Colonic mucosa (tissue), 4 donors: ENCODE results near the gene SMYD5. TPM values are rescaled to one million over a fixed set of nuclear protein-coding genes. Genes with fewer than 3 reads are reported as not detected.
"Not testable (repeated sequence)": the region's sequence is repeated elsewhere in the genome, so short reads cannot be mapped to it uniquely, and the experiment has no call there.

Source experiments
- DNase-seq: peaks from one replicate; pipeline ENCODE4 v3.0.0-alpha.2; 2020
- H3K27ac ChIP-seq: fragments of 200-600 bp; one replicate; pipeline ENCODE4 v1.8.0; 2021
- H3K27me3 ChIP-seq: fragments of 200-600 bp; one replicate; pipeline ENCODE4 v1.8.0; 2021
- H3K36me3 ChIP-seq: fragments of 200-600 bp; one replicate; pipeline ENCODE4 v1.8.0; 2021
- H3K4me1 ChIP-seq: fragments of 200-600 bp; one replicate; pipeline ENCODE4 v1.8.0; 2021; ENCODE audit warnings: mild to moderate bottlenecking
- H3K4me3 ChIP-seq: fragments of 200-600 bp; one replicate; pipeline ENCODE4 v1.8.0; 2021
- H3K9ac ChIP-seq, 2 donors: one replicate each; pipeline ENCODE4 v1.7.0; 2013; ENCODE audit warnings: control low read depth in 2 of 2, low read depth in 2 of 2, low read length in 2 of 2
- H3K9me3 ChIP-seq: fragments of 200-600 bp; one replicate; pipeline ENCODE4 v1.8.0; 2021
- intact Hi-C: fragments of 100-400 bp; cut with DNase I; formaldehyde crosslinking; loops from one replicate; pipeline ENCODE4 v1.14.1; 2022
- total RNA-seq, 2 donors: library from RNA; stranded (reverse); fragmentation: NEBNext Ultra II Directional in 1 of 2; extraction: Animal tissue kit (Norgen Biotek cat#: 25700) in 1 of 2; gene quantifications; one replicate each; pipeline ENCODE4 v1.2.1, GENCODE V29; 2021
- TF ChIP-seq, protein P1 (sequence below): fragments of 200-600 bp; IDR thresholded peaks from one replicate; pipeline ENCODE4 v1.8.0; 2022; ENCODE audit warnings: antibody characterized with exemption, mild to moderate bottlenecking
- donor health status: healthy.
- donor health status: DM: no; HTN: no; CAD: no.
- donor health status: DM: no; HTN: no; CAD: no.

Gene SMYD5
- total RNA-seq, 2 donors from 2014 or later: 9.4 to 18.9 TPM

DNA sequence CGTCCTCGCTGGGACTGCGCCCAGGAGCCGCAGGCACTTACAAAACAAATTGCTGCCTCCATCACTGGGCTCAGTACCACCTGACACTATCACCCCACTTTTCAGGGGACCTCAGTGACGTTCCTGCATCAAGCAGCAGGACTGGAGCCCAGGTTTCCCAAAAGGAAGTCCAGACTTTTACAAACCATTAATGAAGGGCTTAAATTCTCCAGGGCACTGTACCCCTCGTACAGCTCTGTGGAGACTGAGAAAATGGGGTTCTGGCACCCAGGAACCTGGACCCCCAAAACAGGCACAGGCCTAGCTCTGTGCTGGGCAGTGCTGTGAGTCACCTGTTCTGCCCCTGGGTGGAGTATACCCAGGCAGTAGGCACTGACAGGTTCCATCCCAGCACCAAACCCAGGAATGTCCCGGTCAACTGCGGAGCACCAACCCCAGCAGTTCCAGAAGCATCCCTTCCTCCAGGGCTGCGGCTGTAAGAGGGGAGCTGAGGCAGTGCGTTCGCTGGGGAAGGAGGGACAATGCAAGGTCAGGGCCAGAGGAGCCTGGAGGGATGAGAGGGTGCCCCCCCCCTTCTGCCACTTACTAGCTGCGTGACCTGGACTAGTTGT, 36.3 kb upstream of the SMYD5 start:
- Histone ChIP-seq H3K9ac (no peak overlapping the region), H3K36me3 (no peaks in the 10 kb centered on the region), H3K4me3 (peak overlapping the region; percentile 51), H3K4me1 (no peaks in the 10 kb centered on the region), H3K9me3 (no peaks in the 10 kb centered on the region), H3K27me3 (peaks cover 18% of the 10 kb centered on the region), H3K27ac (no peak overlapping the region)
- intact Hi-C loops: loop anchor here (5.0 kb wide), 2 partner anchors 185 to 285 kb away; no protein-coding TSS in a partner anchor
- TF ChIP-seq, protein P1, sequence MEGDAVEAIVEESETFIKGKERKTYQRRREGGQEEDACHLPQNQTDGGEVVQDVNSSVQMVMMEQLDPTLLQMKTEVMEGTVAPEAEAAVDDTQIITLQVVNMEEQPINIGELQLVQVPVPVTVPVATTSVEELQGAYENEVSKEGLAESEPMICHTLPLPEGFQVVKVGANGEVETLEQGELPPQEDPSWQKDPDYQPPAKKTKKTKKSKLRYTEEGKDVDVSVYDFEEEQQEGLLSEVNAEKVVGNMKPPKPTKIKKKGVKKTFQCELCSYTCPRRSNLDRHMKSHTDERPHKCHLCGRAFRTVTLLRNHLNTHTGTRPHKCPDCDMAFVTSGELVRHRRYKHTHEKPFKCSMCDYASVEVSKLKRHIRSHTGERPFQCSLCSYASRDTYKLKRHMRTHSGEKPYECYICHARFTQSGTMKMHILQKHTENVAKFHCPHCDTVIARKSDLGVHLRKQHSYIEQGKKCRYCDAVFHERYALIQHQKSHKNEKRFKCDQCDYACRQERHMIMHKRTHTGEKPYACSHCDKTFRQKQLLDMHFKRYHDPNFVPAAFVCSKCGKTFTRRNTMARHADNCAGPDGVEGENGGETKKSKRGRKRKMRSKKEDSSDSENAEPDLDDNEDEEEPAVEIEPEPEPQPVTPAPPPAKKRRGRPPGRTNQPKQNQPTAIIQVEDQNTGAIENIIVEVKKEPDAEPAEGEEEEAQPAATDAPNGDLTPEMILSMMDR: peak; percentile 47
- DNase-seq: no peak

DNA sequence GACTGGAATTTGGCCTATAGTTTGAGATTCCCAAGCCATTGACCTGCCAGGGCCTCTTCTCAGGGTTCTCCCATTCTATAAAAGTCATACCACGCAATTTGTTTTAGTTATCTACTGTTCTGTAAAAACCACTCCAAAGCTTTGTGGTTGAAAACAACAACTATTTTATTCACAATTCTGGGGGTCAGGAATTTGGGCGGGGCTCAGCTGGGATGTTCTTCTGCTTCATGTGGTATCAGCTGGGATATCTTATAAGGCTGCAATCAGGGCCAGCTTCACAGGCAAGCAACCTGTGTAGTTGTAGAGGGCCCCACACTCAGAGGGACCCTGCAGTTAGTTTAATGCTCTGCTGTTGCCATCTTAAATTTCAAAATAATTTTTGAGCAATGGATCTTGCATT, 28.1 kb upstream of the SMYD5 start:
- Histone ChIP-seq H3K27me3 (no peaks in the 10 kb centered on the region), H3K9me3 (no peaks in the 10 kb centered on the region), H3K4me3 (no peak overlapping the region), H3K36me3 (no peaks in the 10 kb centered on the region), H3K4me1 (no peaks in the 10 kb centered on the region), H3K27ac (no peak overlapping the region), H3K9ac (no peak overlapping the region)
- TF ChIP-seq, protein P1: no peak
- DNase-seq: no peak
- intact Hi-C loops: no loop called here

DNA sequence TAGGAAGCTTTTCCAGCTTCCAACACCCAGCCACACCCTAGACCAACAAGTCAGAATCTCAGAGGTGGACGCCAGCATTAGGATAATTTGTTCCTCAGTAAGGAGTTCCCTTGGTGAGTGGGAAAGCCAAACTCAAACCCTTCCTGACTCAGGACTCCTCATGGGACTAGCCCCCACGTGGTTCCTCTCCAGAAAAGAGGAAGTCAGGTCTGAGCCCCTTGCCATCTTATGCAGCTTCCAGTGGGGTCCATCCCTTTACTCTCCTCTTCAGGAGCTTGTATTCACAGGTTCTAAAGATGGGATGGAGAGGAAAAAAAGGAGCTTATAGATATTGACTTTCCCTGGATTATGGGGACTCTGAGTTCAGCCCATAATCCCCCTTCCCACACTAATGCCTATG, 26.5 kb upstream of the SMYD5 start:
- Histone ChIP-seq H3K9me3 (no peaks in the 10 kb centered on the region), H3K36me3 (no peaks in the 10 kb centered on the region), H3K9ac (no peak overlapping the region), H3K4me1 (no peaks in the 10 kb centered on the region), H3K27ac (no peak overlapping the region), H3K27me3 (no peaks in the 10 kb centered on the region), H3K4me3 (no peak overlapping the region)
- intact Hi-C loops: no loop called here
- DNase-seq: no peak
- TF ChIP-seq, protein P1: no peak

DNA sequence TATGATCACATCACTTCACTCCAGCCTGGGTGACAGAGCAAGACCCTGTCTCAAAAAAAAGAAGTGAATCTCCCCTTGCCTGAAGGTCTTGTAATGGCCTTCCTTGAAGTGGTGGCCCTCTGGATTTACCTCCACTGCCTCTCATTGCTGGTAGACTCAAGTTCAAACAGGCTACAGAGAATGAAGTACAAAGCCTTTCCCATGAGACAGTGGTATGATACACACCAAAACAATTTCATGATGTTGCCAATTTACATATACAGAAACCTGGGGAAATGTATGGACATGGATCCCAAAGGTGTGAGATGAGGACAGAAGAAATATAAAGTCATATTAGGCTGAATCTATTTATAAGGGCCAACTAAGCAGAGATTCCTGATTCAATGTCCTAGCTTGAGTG, 16.5 kb upstream of the SMYD5 start:
- H3K27me3 ChIP-seq: peaks cover 9% of the 10 kb centered on the region
- H3K9ac ChIP-seq: no peak overlapping the region
- no peak for DNase-seq
- TF ChIP-seq, protein P1: no peak
- H3K36me3 ChIP-seq: no peaks in the 10 kb centered on the region
- H3K4me1 ChIP-seq: peaks cover 7% of the 10 kb centered on the region
- H3K27ac ChIP-seq: no peak overlapping the region
- no peak overlapping the region for H3K4me3 ChIP-seq
- no peaks in the 10 kb centered on the region for H3K9me3 ChIP-seq
- intact Hi-C loops: no loop called here

DNA sequence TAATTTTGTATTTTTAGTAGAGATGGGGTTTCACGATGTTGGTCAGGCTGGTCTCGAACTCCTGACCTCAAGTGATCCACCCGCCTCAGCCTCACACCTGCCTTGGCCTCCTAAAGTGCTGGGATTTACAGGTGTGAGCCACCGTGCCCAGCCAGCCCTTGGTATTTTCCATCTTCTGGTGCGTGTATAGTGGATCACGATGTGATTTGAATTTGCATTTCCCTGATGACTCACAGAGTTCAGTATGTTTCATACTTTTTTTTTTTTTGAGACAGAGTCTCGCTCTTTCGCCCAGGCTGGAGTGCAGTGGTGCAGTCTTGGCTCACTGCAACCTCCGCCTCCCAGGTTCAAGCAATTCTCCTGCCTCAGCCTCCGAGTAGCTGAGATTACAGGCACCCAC, 13.8 kb upstream of the SMYD5 start:
- H3K9me3 ChIP-seq, intact Hi-C loops, H3K36me3 ChIP-seq, H3K9ac ChIP-seq, H3K27ac ChIP-seq, DNase-seq, H3K4me3 ChIP-seq: not testable (repeated sequence)
- peaks cover 12% of the 10 kb centered on the region for H3K4me1 ChIP-seq
- peaks cover 19% of the 10 kb centered on the region for H3K27me3 ChIP-seq

DNA sequence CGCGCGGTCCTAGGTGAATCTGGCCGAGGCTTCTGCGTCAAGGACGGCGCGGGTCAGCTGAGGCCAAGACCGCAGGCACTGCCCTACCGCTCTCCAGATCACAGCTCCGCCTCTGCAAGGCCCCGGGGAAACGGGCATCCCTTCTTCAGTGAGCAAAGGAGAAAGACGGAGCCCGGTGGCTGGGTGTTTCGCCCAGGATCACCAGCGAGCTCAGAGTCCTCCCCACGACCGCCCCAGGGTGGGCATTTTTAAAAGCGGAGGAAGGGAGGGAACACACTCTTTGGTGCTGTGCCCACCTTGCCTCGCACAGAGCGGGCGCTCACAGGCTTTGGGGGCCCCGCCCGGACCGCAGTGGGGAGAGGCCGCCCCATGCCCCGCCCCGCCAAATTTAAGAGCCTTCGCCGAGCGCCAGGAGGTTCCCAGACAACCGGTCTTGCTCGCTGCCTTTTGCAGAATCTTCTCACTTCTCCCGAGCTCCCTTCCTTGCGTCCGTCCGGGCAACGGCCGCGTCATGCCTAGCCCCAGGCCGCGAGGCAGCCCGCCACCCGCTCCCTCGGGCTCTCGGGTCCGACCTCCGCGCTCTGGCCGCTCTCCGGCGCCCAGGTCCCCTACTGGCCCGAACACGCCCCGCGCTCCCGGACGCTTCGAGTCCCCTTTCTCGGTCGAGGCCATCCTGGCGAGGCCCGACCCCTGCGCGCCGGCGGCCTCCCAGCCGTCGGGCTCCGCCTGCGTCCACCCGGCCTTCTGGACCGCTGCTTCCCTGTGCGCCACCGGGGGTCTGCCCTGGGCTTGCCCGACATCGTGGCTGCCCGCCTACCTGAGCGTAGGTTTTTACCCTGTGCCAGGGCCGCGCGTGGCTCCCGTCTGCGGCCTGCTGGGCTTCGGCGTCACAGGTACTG, 11.6 kb upstream of the SMYD5 start, which contains the start of gene NOTO:
Gene NOTO, plus strand, starts transcription at position 419 of the 899 bp plus-strand sequence. Its CDS starts 93 bp downstream, at position 512.
- peak within 1 kb of the TSS; percentile 16 for H3K4me3 ChIP-seq
- H3K4me1 ChIP-seq: peaks cover 12% of the 10 kb centered on the region
- peaks cover 19% of the 10 kb centered on the region for H3K27me3 ChIP-seq
- TF ChIP-seq, protein P1: no peak
- no peaks in the 10 kb centered on the region for H3K36me3 ChIP-seq
- intact Hi-C loops: no loop called here
- no peaks in the 10 kb centered on the region for H3K9me3 ChIP-seq
- peak within 1 kb of the TSS in 1 of 2 donors; percentile 50 for H3K9ac ChIP-seq
- DNase-seq: no peak
- no peak within 1 kb of the TSS for H3K27ac ChIP-seq
